SK-N-MC (cell line): ENCODE measurements around the gene NHS.

Experiments used
- EZH2 ChIP-seq: fragments of 200-600 bp; sonication (generic); IDR thresholded peaks from one replicate; pipeline ENCODE4 v1.6.1; 2017; ENCODE audit warnings: antibody characterized with exemption
- FOXP2 ChIP-seq: optimal IDR thresholded peaks from 2 replicates; pipeline ENCODE3; 2011; ENCODE audit warnings: mild to moderate bottlenecking, moderate library complexity; ENCODE audit not compliant: insufficient read depth; ENCODE audit errors: extremely low read length, control extremely low read depth
- POLR2AphosphoS5 ChIP-seq: IDR thresholded peaks from 2 replicates; pipeline ENCODE4 v1.6.1; 2012; ENCODE audit warnings: mild to moderate bottlenecking, low read depth, low read length, borderline replicate concordance

- TF ChIP-seq POLR2AphosphoS5 (no peak), EZH2 (no peak), FOXP2 (no peak)
Measured at GRCh38 chrX:17596546-17597205, 221.7 kb downstream of the NHS start.
